ENCODE data around the gene CACNA1A. TPM values are rescaled to one million over a fixed set of nuclear protein-coding genes. Genes with fewer than 3 reads are reported as not detected.

CACNA1A gene
- total RNA-seq, 1 donor, result 1.4 TPM

DNA sequence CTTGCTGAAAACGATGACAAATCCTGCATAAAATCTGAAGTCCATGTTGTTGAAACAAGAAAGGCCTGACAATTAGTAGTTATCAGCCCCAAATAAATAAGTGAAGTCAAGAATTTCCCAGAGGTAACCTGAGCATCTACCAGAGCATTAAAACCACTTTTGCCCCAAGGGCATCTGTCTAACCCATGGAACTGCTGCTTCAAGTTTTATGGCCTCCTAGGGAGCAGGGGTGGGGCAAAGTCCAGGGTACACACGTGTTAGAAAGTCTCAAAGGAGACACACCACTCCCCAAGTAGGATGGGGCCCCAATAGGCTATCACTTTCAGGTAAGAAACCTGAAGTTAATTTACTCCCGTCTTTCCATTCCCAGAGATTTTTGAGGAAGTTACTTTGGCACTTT lies 81.1 kb downstream of the CACNA1A start:
- Histone ChIP-seq H3K27me3 (ENCODE audit: insufficient read depth, low read length) (no peaks in the 10 kb centered on the region), H2AFZ (ENCODE audit: low read length) (no peak overlapping the region), H3K4me1 (ENCODE audit: insufficient read depth, low read length) (no peaks in the 10 kb centered on the region), H3K4me2 (ENCODE audit: insufficient read depth, low read length) (no peak overlapping the region), H3K4me3 (ENCODE audit: insufficient read depth, low read length) (no peak overlapping the region), H3K27ac (ENCODE audit: low read depth, low read length) (no peak overlapping the region), H4K20me1 (ENCODE audit: insufficient read depth, low read length) (no peaks in the 10 kb centered on the region), H3K9me3 (ENCODE audit: low read depth, low read length) (no peaks in the 10 kb centered on the region), H3K79me2 (ENCODE audit: insufficient read depth, low read length) (no peaks in the 10 kb centered on the region), H3K36me3 (ENCODE audit: insufficient read depth, low read length) (no peaks in the 10 kb centered on the region)
- DNase-seq (ENCODE audit: insufficient read length, low spot score, missing footprints), result no peak
- TF ChIP-seq, protein P1, sequence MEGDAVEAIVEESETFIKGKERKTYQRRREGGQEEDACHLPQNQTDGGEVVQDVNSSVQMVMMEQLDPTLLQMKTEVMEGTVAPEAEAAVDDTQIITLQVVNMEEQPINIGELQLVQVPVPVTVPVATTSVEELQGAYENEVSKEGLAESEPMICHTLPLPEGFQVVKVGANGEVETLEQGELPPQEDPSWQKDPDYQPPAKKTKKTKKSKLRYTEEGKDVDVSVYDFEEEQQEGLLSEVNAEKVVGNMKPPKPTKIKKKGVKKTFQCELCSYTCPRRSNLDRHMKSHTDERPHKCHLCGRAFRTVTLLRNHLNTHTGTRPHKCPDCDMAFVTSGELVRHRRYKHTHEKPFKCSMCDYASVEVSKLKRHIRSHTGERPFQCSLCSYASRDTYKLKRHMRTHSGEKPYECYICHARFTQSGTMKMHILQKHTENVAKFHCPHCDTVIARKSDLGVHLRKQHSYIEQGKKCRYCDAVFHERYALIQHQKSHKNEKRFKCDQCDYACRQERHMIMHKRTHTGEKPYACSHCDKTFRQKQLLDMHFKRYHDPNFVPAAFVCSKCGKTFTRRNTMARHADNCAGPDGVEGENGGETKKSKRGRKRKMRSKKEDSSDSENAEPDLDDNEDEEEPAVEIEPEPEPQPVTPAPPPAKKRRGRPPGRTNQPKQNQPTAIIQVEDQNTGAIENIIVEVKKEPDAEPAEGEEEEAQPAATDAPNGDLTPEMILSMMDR (IDR thresholded peaks at IDR 0.05; ENCODE audit: extremely low read depth, low read depth, low read length), result no peak

DNA sequence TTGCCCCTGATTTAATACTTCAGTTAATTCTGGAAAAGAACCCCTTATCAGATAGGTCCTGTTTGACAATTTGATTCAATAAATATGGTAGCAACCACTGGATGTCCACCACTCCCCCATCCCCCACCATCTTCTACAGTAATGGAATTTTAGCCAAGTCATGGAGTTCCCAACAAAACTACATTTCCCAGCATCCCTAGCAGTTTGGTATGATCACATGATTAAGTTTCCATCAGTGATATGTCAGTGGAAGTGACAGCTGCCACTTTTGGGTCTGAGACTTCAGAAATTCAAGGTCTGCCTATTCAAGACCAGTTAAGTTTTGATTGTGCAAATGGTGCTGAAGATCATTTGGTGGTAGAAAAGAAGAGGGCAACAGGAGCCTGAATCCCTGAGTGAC lies 85.5 kb downstream of the CACNA1A start:
- H3K4me3 ChIP-seq (ENCODE audit: insufficient read depth, low read length), result no peak overlapping the region

DNA sequence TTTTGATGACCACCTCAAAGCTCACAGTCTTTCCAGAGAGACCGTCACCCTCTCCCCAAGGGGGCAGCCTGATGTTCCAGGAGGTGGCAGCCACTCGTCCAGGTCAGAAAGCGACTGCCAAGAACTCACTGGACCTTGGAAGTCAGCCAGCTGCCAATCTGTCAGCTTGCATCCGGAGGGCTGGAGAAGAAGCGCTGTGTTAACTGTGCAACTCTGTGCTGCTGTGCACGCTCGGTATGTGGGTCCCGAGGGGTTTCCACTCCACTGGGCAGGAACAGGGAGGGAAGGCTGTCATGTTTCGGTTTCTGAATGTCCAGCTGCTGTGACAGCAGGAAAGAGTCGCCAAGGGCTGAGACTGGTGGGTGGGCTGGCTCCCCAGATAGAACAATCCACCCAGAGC lies 89.2 kb downstream of the CACNA1A start:
- no peaks in the 10 kb centered on the region for H3K27me3 ChIP-seq (ENCODE audit: insufficient read depth, low read length)
- no peak overlapping the region for H3K27ac ChIP-seq (ENCODE audit: low read depth, low read length)
- H3K9me3 ChIP-seq (ENCODE audit: low read depth, low read length), result no peaks in the 10 kb centered on the region
- no peaks in the 10 kb centered on the region for H3K4me1 ChIP-seq (ENCODE audit: insufficient read depth, low read length)
- TF ChIP-seq, protein P1 (IDR thresholded peaks at IDR 0.05; ENCODE audit: extremely low read depth, low read depth, low read length), result no peak
- H3K79me2 ChIP-seq (ENCODE audit: insufficient read depth, low read length), result no peaks in the 10 kb centered on the region
- H2AFZ ChIP-seq (ENCODE audit: low read length), result no peak overlapping the region
- H4K20me1 ChIP-seq (ENCODE audit: insufficient read depth, low read length), result no peaks in the 10 kb centered on the region
- DNase-seq (ENCODE audit: insufficient read length, low spot score, missing footprints), result no peak
- H3K4me3 ChIP-seq (ENCODE audit: insufficient read depth, low read length), result no peak overlapping the region
- no peaks in the 10 kb centered on the region for H3K36me3 ChIP-seq (ENCODE audit: insufficient read depth, low read length)
- no peak overlapping the region for H3K4me2 ChIP-seq (ENCODE audit: insufficient read depth, low read length)

More for the DNA sequence above, 85.5 kb downstream of the CACNA1A start:
- Histone ChIP-seq H3K36me3 (ENCODE audit: insufficient read depth, low read length) (no peaks in the 10 kb centered on the region), H3K27ac (ENCODE audit: low read depth, low read length) (no peak overlapping the region), H3K4me1 (ENCODE audit: insufficient read depth, low read length) (no peaks in the 10 kb centered on the region), H3K9me3 (ENCODE audit: low read depth, low read length) (no peaks in the 10 kb centered on the region), H3K4me2 (ENCODE audit: insufficient read depth, low read length) (no peak overlapping the region), H2AFZ (ENCODE audit: low read length) (no peak overlapping the region), H3K79me2 (ENCODE audit: insufficient read depth, low read length) (no peaks in the 10 kb centered on the region), H4K20me1 (ENCODE audit: insufficient read depth, low read length) (no peaks in the 10 kb centered on the region), H3K27me3 (ENCODE audit: insufficient read depth, low read length) (no peaks in the 10 kb centered on the region)
- TF ChIP-seq, protein P1 (IDR thresholded peaks at IDR 0.05; ENCODE audit: extremely low read depth, low read depth, low read length), result no peak
- no peak for DNase-seq (ENCODE audit: insufficient read length, low spot score, missing footprints)

DNA sequence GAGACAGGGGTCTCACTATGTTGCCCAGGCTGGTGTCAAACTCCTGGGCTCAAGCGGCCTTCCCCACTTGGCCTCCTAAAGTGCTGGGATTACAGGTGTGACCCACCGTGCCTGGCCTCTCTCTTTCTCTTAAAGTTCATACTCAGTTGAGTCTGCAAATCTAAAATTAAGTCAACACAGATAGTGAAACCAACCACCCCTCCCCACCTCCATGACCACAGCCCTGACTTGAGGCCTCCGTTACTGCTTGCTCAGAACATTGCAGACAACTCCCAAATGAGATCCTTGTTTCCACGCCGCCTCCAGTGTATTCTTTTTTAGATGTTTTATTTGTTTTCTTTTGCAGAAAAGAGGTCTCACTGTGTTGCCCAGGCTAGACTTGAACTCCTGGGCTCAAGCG lies 94.4 kb downstream of the CACNA1A start:
- Histone ChIP-seq H3K4me1 (ENCODE audit: insufficient read depth, low read length) (no peaks in the 10 kb centered on the region), H4K20me1 (ENCODE audit: insufficient read depth, low read length) (no peaks in the 10 kb centered on the region), H3K9me3 (ENCODE audit: low read depth, low read length) (no peaks in the 10 kb centered on the region), H3K27me3 (ENCODE audit: insufficient read depth, low read length) (no peaks in the 10 kb centered on the region), H3K4me3 (ENCODE audit: insufficient read depth, low read length) (no peak overlapping the region), H3K36me3 (ENCODE audit: insufficient read depth, low read length) (no peaks in the 10 kb centered on the region), H3K27ac (ENCODE audit: low read depth, low read length) (no peak overlapping the region), H2AFZ (ENCODE audit: low read length) (no peak overlapping the region), H3K79me2 (ENCODE audit: insufficient read depth, low read length) (no peaks in the 10 kb centered on the region), H3K4me2 (ENCODE audit: insufficient read depth, low read length) (no peak overlapping the region)
- DNase-seq (ENCODE audit: insufficient read length, low spot score, missing footprints), result no peak
- TF ChIP-seq, protein P1 (IDR thresholded peaks at IDR 0.05; ENCODE audit: extremely low read depth, low read depth, low read length), result no peak
